Activated CD8-positive, alpha-beta memory T cell treated with anti-CD3 and anti-CD28 coated beads, Interleukin-2, amount 50 U/mL, for 24 hours (primary cell): ENCODE results near the gene FEV.

ENCODE experiments used
- DNase-seq: peaks from one replicate; pipeline ENCODE4 v3.0.0-alpha.2; 2020; ENCODE audit errors: extremely low read depth

FEV gene

DNA sequence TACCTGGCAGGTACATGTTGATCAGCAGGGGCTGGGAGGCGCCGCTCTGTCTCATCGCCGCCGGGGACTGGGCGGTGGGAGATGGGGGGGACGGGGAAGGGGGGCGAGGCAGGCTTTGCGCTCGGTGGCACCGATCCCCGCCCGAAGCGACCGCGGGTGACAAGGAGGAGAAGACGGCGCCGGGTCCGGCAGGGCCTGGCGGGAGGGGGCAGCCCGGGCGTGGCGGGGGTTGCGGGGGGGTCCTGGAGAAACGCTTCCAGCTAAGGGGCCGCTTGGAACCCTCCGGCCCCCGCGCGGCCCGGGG, at the start of gene FEV:
FEV (minus strand) TSS at position 164 of the 304 bp plus-strand sequence; CDS start at position 55, 109 bp downstream.
- no peak for DNase-seq

DNA sequence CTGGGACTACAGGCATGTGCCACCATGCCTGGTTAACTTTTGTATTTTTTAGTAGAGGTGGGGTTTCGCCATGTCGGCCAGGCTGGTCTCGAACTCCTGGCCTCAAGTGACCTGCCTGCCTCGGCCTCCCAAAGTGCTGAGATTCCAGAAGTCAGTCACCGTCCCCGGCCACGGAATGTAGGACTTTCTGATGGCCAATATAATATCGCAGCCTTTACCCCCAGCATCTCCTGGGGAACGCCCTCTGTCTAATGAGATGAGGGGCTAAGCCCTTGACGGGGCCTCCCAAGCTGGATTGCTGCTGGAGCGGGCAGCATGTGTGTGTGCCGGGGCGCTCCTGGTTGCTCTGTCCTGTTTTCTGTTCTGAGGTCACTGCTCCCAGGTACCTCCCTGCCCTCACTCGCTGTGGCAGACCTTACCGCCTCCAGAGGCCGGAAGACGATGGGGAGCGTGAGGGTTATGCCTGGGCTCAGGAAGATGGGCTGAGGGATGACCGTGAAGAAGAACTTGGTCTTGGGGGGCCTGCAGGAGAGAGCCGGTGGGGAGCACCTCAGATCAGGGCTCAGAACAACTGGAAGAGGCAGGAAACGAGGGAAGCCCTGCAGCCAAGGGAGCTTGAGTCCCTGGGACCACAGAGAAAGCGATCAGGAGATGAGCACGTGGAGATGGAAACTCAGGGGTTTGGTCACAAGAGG, 47.2 kb upstream of the FEV start:
- DNase-seq: no peak

DNA sequence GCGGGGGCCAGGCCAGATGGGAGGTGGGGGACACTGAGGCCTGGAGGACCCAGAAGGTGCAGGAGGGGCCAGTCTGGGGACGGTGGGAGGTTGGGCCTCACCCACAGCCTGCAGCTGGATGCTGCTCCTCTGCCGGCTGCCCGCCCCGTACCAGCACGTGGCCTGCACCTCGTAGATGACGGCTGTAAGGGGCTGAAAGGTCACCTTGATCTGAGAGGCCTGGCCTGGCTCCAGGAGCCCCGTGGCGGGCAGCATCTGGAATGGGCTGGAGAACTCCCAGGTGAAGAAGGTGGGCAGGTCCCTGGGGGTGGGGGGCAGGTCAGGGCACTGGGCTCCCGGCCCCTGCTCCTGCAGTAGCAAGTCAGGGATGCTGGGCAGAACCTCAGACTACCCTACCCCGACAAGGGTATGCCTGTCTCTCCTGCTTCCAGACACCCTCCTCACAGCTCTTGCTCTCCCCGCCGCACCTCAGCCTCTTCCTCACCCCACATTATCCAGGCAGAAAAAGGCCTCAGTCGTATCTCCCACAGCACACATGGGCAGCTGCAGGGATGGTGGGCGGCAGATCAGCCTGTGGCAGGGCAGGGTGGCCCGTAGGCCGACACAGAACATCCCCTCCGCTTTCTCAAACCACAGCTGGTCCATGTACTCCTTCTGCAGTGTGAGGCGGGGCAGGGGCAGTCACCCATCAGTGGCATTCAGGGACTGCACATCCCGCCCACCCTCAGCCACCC, 46.2 kb upstream of the FEV start:
- DNase-seq: no peak

DNA sequence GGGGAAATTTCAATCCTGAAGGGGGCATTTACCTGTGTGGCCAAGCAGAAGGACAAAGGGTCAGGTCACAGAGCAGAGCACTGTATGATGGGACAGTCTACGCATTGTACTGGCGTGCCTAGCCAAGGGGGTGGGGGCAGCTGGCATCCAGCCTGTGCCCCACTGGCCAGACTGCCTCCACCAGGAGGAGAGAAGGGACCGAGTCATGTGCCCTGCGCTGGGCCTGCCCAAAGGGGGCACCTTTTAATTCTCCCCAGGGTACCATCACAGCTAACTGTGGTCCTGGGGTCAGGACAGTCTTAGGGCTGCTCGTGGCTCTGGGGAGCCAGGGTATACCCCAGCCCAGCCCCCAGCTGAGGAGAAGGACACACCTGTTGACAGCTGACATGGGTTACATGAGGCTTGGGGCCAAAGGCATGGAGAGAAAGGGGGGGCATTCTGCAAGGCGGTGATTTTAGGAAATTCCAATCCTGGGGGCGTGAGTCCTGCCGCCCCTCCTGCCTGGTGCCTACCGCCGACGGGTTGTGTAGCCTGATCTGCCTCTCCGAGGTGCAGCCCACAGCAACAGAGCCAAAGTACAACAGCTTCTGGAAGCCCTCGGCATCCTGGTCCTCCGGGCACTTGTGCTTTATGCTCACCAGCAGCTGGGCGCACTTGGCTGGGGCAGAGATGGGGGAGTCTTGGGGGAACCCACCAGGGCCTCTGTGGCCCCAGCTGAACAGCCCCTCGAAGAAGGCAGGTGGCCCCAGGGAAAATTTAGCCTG, 45.4 kb upstream of the FEV start:
- DNase-seq: no peak

DNA sequence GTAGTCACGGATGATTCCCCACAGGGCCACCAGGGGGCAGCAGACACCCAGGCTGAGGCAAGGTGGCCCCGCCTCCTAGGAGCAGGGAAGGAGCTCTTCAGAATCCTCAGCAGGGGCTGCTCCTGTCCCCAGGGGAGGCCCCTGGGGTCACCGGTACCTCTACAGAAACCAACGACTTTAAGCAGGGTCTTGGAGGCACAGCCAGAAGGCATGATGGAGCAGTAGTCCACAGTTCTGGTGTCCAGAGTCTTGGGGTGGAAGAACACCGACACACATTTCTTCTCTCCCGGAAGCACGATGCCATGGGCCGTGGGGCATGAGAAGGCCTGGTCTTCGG, 44.8 kb upstream of the FEV start:
- peak; percentile 42 for DNase-seq

DNA sequence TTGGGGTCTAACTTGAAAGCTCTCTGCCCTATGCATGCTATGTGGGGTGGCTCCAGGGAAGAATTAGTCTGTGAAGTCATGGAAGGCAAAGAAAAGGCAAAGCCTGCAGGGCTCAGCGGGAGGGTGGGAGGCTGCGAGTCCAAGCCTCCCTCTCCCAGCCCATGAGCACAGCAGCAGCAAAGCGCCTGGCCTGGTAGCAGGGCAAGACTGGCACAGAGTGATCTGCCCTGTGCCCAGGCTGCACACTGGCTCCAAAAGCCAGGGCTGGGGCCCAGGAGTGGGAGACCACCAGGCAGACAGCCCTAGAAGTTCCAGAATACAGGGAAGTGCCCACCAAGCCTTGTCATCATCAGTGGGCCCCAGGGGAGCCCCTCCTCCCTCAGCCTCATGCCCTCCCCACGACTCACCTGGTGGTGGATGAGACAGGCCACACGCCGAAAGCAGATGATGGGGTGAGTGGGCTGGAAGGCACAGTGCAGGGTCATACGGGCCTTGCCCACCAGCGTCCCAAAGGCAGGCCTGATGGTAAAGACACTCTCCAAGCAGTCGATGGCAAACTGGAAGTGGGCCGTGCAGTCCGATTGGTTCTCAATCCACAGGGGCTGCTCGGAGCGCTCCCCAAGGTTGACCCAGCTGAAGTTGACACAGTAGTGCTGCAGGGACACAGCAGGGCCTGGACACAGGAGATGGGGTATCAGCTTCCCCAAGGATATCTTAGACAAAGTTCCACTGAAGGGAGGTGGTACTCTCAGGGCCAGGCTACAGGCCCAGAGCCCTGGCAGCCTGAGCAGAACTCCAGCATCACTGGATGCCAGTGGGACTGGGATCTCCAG, 44.2 kb upstream of the FEV start:
- no peak for DNase-seq

DNA sequence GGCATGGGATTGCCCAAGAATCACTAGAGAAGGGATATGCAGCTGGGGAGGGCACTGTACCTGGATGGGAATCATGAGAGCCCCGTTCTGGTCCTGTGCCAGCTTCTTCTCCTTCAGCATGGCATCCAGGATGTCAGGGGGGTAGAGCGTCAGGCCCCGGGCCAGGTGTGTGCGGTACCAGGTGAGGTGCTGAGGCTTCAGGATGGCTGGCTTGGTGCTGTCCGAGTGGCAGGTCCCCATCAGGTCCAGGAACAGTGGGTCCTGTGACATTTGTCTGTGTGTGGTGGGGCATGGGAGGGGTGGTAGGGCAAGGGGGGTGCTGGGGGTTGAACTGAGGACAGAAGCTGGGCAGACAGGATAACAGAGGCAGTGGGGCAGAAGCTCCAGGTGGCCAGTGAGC, 43.2 kb upstream of the FEV start:
- no peak for DNase-seq

DNA sequence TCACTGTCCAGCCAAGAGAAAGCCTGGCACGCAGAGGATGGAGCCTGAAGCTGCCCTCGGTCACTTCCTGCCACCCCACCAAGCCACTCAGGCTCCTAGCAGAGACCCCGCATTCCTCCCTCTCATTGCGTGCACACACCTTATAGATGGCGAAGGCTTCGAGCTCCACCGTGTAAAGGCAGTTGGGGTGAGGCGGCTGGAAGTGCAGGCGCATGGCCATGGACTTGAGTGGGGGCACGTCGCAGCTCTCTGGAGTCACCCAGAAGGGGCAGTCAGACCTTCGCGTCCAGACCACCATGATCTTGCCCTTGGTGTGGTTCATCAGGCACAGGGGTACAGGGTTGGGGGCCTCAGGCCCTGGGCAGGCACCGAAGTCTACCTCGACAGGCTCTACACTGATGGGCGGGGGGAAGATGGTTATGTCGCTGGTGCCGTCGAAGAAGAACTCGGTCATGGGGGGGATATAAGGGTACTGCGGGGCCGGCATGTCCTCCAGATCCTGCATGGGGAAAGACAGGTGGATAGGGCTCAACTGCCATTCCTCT, 42.6 kb upstream of the FEV start:
- DNase-seq: no peak

DNA sequence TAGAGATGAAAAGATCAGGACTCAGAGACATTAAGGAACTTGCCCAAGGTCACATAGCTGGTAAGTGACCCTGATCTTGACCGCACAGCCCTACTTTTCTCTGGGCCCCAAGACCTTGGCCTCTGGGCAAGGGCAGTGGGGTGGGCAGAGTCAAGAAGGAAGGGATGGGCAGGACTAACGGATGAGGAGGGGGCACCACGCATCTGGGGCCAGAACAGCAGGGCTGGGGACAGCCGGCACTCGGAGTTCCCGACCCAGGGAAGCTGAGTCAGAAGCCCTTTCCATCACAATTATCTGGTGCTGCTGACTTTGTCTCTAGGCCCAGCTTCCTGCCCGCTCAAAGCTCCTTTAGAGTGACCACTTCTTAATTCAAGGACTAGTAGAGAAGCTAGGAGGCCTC, 42.0 kb upstream of the FEV start:
- DNase-seq: no peak

DNA sequence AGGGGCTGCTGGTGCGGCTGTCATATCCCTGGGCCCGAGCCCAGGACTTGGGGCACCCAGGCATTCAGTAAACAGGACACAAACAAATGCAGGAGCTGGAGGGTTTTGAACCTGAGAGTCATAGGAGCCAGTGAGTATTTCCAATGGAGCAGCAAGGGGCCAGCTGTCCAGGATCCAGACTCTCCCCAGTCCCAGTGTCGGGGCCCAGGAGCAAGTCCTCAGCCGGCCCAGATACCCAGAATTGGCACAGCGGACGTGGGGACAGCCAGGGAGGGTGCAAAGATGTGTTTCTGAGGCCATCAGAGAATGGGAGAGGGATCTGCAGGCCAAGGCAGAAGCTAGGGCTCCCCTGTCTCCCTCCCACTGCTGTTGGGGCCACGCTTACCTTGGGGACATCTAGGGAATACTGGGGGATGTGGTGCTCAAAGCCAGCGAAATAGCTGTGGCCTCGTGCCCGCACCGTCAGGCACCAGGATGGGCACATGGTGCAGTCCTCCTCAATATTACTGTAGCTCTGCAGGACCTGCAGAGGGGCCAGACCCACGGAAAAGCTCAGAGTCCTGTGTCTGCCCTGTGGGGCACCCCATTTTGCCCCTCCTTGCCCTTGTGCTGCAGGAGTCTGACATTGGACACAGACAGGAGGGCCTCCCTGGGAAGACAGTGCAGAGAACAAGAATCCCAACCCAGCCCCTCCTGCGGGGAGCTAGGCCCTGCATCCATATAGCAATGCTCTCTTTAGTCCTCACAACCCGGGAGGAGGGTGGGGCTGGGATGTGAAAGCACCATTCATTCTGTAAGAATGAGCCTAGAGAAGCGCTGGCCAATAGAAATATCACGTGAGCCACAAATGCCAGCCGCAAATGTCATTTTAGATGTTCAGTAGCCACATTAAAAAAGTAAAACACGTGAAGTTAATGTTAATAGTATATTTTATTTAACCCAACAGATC, 40.9 kb upstream of the FEV start:
- DNase-seq: no peak

DNA sequence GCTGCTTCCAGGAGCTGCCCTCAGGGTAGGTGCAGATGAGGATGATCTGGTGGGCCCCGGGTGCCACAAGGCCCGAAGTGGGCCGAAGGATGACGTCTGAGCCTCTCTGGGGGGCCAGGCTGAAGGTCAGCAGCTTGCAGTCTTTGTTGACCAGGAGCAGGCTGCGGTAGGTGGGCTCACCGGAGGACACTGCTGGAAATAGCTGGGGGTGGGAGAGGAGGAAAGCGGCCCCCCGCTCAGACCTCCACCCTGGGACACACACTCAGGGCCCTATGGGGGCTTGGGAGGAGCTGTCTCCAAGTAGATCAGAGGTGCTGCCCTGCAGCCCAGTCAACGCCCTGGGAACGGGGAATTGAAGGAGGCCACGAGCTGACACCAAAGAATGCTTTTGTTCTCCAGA, 39.1 kb upstream of the FEV start:
- no peak for DNase-seq

DNA sequence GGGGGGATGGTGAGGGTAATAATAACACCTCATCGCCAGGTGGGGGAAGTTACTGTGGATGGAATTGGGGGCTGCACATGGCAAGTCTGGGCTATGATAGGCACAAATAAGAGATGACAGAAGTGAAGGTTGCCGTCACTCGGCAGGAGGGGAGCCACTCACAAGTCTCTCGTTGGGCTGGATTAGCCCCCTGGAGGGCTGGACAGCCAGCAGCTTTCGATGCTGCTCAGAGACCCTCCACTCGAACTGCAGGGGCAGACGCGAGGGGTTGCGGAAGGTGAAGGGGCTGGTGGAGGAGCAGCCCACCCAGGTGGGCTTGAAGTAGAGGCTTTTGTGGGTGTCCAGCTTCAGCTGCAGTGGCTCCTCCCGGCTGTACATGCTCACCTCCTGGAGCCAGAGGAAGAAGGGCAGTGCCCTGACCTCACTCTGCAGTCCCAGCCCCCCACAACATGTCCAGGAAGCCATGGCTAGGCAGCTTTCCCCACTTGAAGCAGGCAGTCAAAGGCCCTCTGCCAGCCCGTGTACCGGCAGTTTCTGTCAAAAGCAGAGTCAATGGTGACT, 38.1 kb upstream of the FEV start:
- DNase-seq: no peak

DNA sequence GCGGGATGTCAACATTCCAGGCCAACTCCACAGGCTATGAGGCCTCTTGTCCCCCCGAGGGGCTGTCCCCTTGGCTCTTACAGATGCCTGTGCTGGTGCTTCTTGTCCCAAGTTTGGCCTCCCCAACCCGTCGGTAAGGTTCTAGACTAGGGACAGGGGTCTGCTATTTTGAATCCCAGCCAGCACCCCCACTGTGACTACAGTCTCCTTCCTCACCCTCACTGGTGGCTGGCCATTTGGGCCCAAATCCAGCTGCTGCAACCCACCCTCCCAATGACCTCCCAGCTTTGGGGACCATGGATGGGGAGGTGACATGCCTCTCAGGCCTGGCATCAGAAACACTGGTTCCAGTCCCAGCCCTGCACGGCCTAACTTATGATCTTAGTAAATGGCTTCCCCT, 37.6 kb upstream of the FEV start:
- no peak for DNase-seq

DNA sequence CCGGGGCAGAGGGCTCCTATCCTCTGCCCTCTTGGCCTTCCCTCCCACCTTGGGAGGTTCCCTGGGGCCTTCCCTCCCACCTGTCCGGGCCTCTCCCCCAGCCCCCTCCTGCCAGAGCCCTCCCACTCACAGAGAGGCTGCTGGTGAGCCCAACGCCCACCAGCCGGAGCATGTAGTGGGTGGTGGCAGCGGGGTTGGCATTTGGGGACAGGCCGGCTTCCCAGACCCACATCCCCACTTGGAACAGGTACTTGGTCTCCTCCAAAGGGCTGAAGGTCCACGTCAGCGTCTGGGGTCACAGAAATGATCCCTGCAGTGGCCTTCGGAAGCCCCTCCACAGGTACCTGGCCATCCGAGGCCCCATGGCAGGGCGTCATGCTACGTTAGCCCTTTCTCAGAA, 37.1 kb upstream of the FEV start:
- no peak for DNase-seq

DNA sequence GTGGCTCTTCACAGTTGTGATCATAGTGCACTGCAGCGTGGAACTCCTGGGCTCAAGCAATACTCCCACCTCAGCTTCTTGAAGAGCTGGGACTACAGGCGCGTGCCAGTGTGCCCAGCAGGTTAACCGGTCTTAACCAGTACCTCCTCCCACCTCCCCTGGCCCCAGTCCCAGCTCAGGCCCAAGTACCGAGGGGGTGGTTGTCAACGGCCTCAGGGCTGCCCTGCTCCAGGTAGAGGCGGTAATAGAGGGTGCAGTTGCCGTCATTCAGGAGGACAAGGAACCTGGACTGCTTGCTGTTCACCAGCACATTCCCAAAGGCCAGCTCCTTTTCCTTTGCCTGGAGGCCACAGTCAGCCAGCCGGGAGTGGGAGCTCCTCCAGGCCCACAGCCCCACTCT, 36.6 kb upstream of the FEV start:
- no peak for DNase-seq

DNA sequence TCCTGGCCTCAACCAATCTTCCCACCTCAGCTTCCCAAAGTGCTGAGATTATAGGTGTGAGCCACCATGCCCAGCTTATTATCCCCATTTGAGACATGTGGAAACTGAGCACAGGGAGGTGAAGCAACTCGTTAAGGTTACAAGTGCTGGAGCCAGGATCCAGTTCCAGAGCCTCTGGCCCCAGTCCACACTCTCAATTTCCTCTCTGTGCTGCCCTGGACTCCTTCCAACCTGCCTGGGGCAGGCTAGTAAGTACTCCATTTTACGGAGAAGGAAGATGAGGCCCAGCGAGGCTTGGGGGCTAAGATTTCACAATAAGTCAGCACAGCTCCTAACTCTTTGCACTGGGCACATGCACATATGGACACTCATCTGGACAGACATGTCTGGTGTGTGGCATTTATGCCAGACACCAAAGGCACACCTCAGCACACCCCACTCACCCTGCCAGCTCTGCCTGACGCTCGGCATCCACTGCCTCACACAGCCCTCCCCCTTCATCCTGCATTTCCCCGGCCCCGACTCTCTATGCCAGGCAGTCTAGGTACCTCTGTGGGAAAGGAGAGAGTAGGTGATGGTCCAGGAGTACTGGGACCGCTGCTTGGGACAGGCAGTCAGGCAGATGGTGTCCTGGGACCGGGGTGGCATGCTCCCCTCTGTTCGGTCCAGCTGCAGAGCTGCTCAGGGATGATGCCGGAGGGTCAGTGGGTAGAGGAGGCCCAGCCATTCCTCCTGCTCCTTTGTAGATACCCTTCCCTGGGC, 35.8 kb upstream of the FEV start:
- DNase-seq: no peak

DNA sequence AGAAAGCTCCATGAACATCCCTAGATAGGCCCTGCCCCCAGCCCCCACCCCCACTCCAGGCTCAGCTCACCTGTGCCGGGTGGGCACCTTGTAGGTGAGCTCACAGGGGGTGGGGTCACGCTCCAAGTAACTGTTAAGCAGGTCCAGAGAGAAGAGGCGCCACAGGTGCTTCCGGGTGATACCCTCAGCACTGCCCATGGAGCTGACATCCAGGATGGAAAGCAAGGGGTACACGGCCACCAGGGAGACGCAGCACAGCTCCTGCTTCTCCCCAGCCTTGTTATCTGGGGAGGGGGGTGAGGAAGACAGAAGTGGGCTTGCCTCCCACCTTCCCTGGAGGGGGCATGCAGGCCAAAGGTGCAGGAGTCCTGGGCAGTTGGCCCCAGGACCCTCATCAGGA, 34.5 kb upstream of the FEV start:
- DNase-seq: no peak

DNA sequence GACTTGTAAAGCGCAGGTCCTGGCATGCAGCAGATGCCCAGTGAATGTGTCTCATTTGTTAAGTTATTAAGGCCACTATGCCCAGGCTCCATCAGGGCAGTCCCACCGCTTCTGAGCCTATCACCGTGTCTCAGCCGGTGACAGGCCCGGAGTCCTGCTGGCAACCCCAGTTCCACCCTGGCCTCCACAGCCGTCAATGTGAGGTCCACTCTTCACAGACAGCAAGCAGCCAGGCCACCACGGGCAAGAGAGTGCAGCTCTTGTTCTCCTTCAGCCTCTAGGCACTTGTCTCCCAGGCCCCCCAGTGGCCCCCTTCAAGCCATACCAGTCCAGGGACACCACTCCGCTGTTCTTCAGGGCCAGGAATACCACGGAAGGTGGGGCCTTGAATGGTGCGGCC, 33.7 kb upstream of the FEV start:
- no peak for DNase-seq

DNA sequence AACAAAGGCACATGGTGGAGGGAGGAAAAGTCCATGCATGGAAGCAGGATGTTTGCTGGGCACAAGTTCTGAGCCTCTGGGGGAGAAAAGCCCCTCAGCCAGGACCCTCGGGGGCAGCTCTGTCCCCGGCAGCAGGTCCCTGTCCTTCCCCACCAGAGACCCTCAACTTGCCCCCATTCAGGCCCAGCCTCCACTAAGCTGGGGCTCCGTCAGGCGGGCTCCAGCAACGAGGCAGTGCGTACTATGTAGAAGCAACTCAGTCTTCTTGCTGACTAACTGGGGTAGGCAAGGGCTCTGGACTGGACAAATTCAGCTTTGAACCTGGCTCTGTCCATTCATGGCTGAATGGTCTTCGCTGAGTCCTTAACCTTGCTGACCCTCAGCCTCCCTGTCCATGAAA, 33.3 kb upstream of the FEV start:
- DNase-seq: no peak
